ENCODE data around the gene CRY2.

DNA sequence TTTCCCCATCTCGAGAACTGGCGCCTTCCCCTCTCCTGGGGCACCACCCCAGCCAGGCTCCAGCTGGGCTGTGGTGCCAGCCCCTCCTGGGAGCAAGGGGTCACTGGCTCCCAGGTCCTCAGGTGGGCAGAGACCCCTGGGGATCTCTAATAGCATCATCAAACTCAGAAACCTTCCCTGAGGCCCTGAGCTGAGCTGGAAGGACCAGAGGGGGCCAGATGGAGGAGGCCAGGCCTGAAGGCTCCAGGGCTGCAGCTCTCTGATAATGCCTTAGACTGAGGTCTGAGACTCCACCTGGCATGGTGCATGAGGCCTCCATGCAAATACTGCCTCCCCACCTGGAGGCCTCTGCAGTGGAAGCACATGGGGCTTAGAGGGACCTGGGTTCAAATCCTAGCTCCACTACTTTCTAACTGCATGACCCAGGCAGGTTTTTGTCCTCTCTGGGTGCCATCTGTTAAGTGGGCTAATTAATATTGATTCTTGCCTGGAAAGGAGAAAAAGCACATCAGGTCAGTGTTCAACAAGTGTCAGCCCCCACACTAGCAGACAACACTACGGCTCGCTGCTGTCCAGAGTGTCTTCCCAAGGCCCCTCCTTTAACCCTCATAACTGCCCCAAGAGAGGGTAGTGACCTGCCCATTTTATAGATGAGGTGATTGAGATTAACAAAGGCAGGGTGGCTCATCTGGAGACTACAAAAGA lies 39.7 kb downstream of the CRY2 start:
- TF ChIP-seq CTCF (conservative IDR thresholded peaks at IDR 0.05 in 1 of 2, IDR thresholded peaks at IDR 0.05 in 1 of 2; ENCODE audit: low read depth in 1 of 2, low read length in 2 of 2) (no peak), EZH2 (IDR thresholded peaks at IDR 0.05; ENCODE audit: low read length, missing control alignments) (no peak)

All from fibroblast of lung (primary cell).